Measurements from ENCODE around the gene PPM1D. TPM values are rescaled to one million over a fixed set of nuclear protein-coding genes. Genes with fewer than 3 reads are reported as not detected.
A peak's percentile ranks its signal among the peaks of the same experiment; 100 is the strongest.

The PPM1D gene
- total RNA-seq, 1 donor from 2014 or later, result 22.3 TPM

- TF ChIP-seq CTCF (IDR thresholded peaks at IDR 0.05), result no peak
- H3K27me3 ChIP-seq, result no peaks in the 10 kb centered on the region
- intact Hi-C loops (cut with DNase I), result no loop called here
- peak within 1 kb of the TSS; percentile 75 for H3K27ac ChIP-seq
- peaks cover 4% of the 10 kb centered on the region for H3K4me1 ChIP-seq
- ATAC-seq (peak; percentile 98), DNase-seq (peak; percentile 98)
- H3K9me3 ChIP-seq, result no peaks in the 10 kb centered on the region
- H3K36me3 ChIP-seq, result no peaks in the 10 kb centered on the region
- peak within 1 kb of the TSS; percentile 82 for H3K4me3 ChIP-seq
Measured at GRCh38 chr17:60677308-60678117, 77.5 kb downstream of the PPM1D start, which contains the start of gene BCAS3. Gene BCAS3 (plus strand): TSS chr17:60677851.

DNA sequence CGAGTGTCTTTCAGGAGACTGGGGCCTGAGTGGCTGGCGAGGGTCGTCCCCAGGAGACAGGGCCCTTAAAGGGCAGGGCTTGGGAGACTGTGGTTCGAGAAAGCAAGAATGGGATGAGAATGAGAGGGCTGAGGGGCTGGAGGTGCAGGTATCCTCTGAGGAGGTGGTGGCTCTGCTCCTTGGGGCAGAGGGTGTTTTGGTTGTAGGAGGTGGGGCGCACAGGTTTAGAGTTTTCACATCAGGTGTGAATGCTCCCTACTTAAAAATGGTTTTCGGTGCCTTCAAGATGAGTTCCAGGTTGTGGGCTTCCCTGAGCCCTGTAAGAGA, 78.1 kb downstream of the PPM1D start:
- TF ChIP-seq CTCF (IDR thresholded peaks at IDR 0.05), result no peak

DNA sequence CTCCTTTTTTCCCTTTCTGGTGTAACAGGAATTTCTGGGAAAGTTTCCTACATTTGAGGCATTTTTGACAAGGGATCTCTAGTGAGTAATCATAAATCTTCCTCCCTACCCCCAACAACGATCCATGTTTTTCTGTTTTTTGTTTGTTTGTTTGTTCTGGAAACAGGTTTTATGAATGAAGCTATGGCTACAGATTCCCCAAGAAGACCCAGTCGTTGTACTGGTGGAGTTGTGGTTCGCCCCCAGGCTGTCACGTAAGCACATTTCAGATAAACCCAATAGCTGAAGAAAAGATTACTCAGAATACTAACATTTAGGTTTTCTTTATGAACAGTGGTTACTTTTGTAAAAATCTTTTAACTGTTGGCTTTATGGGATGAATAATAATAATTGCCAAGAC, 79.3 kb downstream of the PPM1D start:
- intact Hi-C loops (cut with DNase I), result no loop called here
- TF ChIP-seq CTCF (IDR thresholded peaks at IDR 0.05), result no peak
- peaks cover 4% of the 10 kb centered on the region for H3K4me1 ChIP-seq

More for the DNA sequence above, 78.1 kb downstream of the PPM1D start:
- Histone ChIP-seq H3K27me3 (no peaks in the 10 kb centered on the region), H3K9me3 (no peaks in the 10 kb centered on the region), H3K27ac (peak overlapping the region; percentile 75), H3K4me3 (peak overlapping the region; percentile 82), H3K36me3 (no peaks in the 10 kb centered on the region), H3K4me1 (peaks cover 4% of the 10 kb centered on the region)
- DNase-seq, result no peak
- intact Hi-C loops (cut with DNase I), result no loop called here
- no peak for ATAC-seq

DNA sequence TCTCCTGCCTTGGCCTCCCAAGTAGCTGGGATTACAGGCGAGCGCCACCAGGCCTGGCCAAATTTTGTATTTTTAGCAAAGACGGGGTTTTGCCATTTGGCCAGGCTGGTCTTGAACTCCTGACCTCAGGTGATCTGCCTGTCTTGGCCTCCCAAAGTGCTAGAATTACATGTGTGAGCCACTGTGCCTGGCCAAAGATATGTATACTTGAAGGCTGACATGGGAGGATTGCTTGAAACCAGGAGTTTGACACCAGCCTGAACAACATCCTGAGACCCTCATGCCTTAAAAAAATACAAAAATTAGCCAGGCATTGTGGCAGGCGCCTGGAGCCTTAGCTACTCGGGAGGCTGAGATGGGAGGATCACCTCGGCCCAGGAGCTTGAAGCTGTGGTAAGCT, 80.8 kb downstream of the PPM1D start:
- Histone ChIP-seq H3K4me3 (no peak overlapping the region), H3K27ac (no peak overlapping the region), H3K27me3 (no peaks in the 10 kb centered on the region), H3K36me3 (peaks cover 15% of the 10 kb centered on the region), H3K4me1 (peaks cover 4% of the 10 kb centered on the region), H3K9me3 (no peaks in the 10 kb centered on the region)
- DNase-seq, result no peak
- no peak for TF ChIP-seq CTCF (IDR thresholded peaks at IDR 0.05)
- intact Hi-C loops (cut with DNase I), result no loop called here
- no peak for ATAC-seq

More for the DNA sequence above, 79.3 kb downstream of the PPM1D start:
- Histone ChIP-seq H3K9me3 (no peaks in the 10 kb centered on the region), H3K27ac (no peak overlapping the region), H3K36me3 (peaks cover 9% of the 10 kb centered on the region), H3K27me3 (no peaks in the 10 kb centered on the region), H3K4me3 (no peak overlapping the region)
- no peak for ATAC-seq
- no peak for DNase-seq

GRCh38 chr17:60685437-60685836, 85.4 kb downstream of the PPM1D start:
- Histone ChIP-seq H3K27me3 (no peaks in the 10 kb centered on the region), H3K36me3 (peaks cover 46% of the 10 kb centered on the region), H3K4me1 (no peaks in the 10 kb centered on the region), H3K27ac (no peak overlapping the region), H3K4me3 (no peak overlapping the region), H3K9me3 (no peaks in the 10 kb centered on the region)
- intact Hi-C loops (cut with DNase I), result no loop called here
- DNase-seq (no peak), ATAC-seq (no peak)
- no peak for TF ChIP-seq CTCF (IDR thresholded peaks at IDR 0.05)

Data from upper lobe of right lung (tissue), 1 donor.